Peyer's patch (tissue), 4 donors: Measurements from ENCODE around the gene NT5DC3.

ENCODE experiments used
- CTCF ChIP-seq, 6 experiments: fragments of 450-650 bp in 4 of 6; fragments of 200-600 bp in 2 of 6; sonication (generic) in 1 of 6; IDR thresholded peaks; one replicate each; pipeline ENCODE4 v1.5.1; 2017 to 2019; ENCODE audit warnings: antibody characterized with exemption in 6 of 6, mild to moderate bottlenecking in 3 of 6, moderate library complexity in 1 of 6
- POLR2A ChIP-seq, 2 donors: fragments of 450-650 bp; IDR thresholded peaks; one replicate each; pipeline ENCODE4 v1.5.1; 2017; ENCODE audit warnings: antibody characterized with exemption in 2 of 2, mild to moderate bottlenecking in 2 of 2, moderate library complexity in 2 of 2

- TF ChIP-seq CTCF (IDR thresholded peaks at IDR 0.05) (no peak), POLR2A (IDR thresholded peaks at IDR 0.05) (no peak)
Observed at GRCh38 chr12:103782399-103782798, 58.6 kb downstream of the NT5DC3 start.
